A549 (cell line): ENCODE results near the gene PCDH12. TPM values are rescaled to one million over a fixed set of nuclear protein-coding genes. Genes with fewer than 3 reads are reported as not detected.
"Not testable (repeated sequence)": the region's sequence is repeated elsewhere in the genome, so short reads cannot be mapped to it uniquely, and the experiment has no call there.

Experiments used
- ATAC-seq, 2 experiments: fragments of 200-7000 bp in 1 of 2; fragments of >200 bp in 1 of 2; cut with Nextera tagmentation in 1 of 2; cut with Tn5 transposase in 1 of 2; 3 replicates each; pipeline versions ENCODE4 v1.8.0 to v1.9.1; 2018 to 2020; ENCODE audit warnings: mild to moderate bottlenecking in 1 of 2, moderate library complexity in 1 of 2
- CTCF ChIA-PET: fragments of 300-600 bp; sonication (Branson Sonifier 250); formaldehyde crosslinking; extraction: SDS; loops from one replicate; lab custom pipeline; 2021; ENCODE audit warnings: antibody characterized with exemption, inconsistent platforms; lab: Yijun Ruan, JAX
- POLR2A ChIA-PET: fragments of 350-600 bp; formaldehyde crosslinking; extraction: SDS; loops from one replicate; lab custom pipeline; 2021; ENCODE audit warnings: antibody characterized with exemption, inconsistent platforms; lab: Yijun Ruan, JAX
- DNase-seq, 2 experiments: peaks; one replicate each; pipeline versions ENCODE4 v3.0.0 to v3.0.0-alpha.2; 2011 to 2016; ENCODE audit warnings: low read depth in 1 of 2, low spot score in 1 of 2
- FAIRE-seq: peaks from 2 replicates; lab custom pipeline; 2011; peaks lifted over from hg19 to GRCh38; lab: Jason Lieb, UNC
- H3K27ac ChIP-seq, 2 experiments: fragments of >200 bp; sonication (Bioruptor Twin); formaldehyde crosslinking; 3 replicates each; pipeline ENCODE4 v1.5.1; 2016 to 2017
- H3K4me1 ChIP-seq: fragments of >200 bp; sonication (Bioruptor Twin); formaldehyde crosslinking; 3 replicates; pipeline ENCODE4 v1.6.1; 2016
- H3K4me2 ChIP-seq: fragments of >200 bp; sonication (Bioruptor Twin); formaldehyde crosslinking; 3 replicates; pipeline ENCODE4 v1.6.1; 2016
- H3K4me3 ChIP-seq: fragments of >200 bp; sonication (Bioruptor Twin); formaldehyde crosslinking; 3 replicates; pipeline ENCODE4 v1.5.1; 2016
- H3K9me3 ChIP-seq: fragments of >200 bp; sonication (Bioruptor Twin); formaldehyde crosslinking; 3 replicates; pipeline ENCODE4 v1.6.1; 2016
- CBX8 ChIP-seq: fragments of 200-600 bp; sonication (generic); IDR thresholded peaks from 2 replicates; pipeline ENCODE4 v1.6.1; 2016
- CEBPB ChIP-seq, 2 experiments: fragments of >200 bp in 1 of 2; sonication (Bioruptor Twin) in 1 of 2; formaldehyde crosslinking in 1 of 2; IDR thresholded peaks; 2 replicates each; pipeline ENCODE4 v1.6.1; 2012 to 2016
- CHD2 ChIP-seq: fragments of 150-350 bp; IDR thresholded peaks from 2 replicates; pipeline ENCODE4 v1.6.1; 2014; ENCODE audit warnings: low read length; ENCODE audit not compliant: partially characterized antibody
- EHF ChIP-seq: fragments of 250-450 bp; sonication (Bioruptor Pico); IDR thresholded peaks from 2 replicates; pipeline ENCODE4 v1.5.0; 2020; ENCODE audit warnings: mild to moderate bottlenecking
- EP300 ChIP-seq, 2 experiments: fragments of >200 bp; sonication (Bioruptor Twin); formaldehyde crosslinking; IDR thresholded peaks; 2 replicates in 1 of 2; 3 replicates in 1 of 2; pipeline ENCODE4 v1.6.1; 2016 to 2017
- FOSB ChIP-seq: fragments of 250-450 bp; sonication (Bioruptor Pico); IDR thresholded peaks from 2 replicates; pipeline ENCODE4 v1.5.0; 2020; ENCODE audit warnings: mild to moderate bottlenecking, moderate library complexity
- FOXS1 ChIP-seq: fragments of 250-450 bp; sonication (Bioruptor Pico); IDR thresholded peaks from 2 replicates; pipeline ENCODE4 v1.5.0; 2020; ENCODE audit warnings: mild to moderate bottlenecking, moderate library complexity
- HEYL ChIP-seq: fragments of 250-450 bp; sonication (Bioruptor Pico); IDR thresholded peaks from 2 replicates; pipeline ENCODE4 v1.8.0; 2021; ENCODE audit warnings: mild to moderate bottlenecking, moderate library complexity
- HOXA7 ChIP-seq: fragments of 250-450 bp; sonication (Bioruptor Pico); IDR thresholded peaks from 2 replicates; pipeline ENCODE4 v1.5.0; 2020; ENCODE audit warnings: mild to moderate bottlenecking, moderate library complexity
- HOXB13 ChIP-seq: fragments of 250-450 bp; sonication (Bioruptor Pico); IDR thresholded peaks from 2 replicates; pipeline ENCODE4 v1.5.0; 2020; ENCODE audit warnings: low read depth, mild to moderate bottlenecking, moderate library complexity
- JUN ChIP-seq, 2 experiments: fragments of >200 bp; sonication (Bioruptor Twin); formaldehyde crosslinking; IDR thresholded peaks; 2 replicates in 1 of 2; 3 replicates in 1 of 2; pipeline ENCODE4 v1.6.1; 2016 to 2017
- KDM5A ChIP-seq: fragments of 200-600 bp; sonication (generic); IDR thresholded peaks from 2 replicates; pipeline ENCODE4 v1.6.1; 2016; ENCODE audit warnings: antibody characterized with exemption, mild to moderate bottlenecking
- MAZ ChIP-seq: fragments of 150-350 bp; IDR thresholded peaks from 2 replicates; pipeline ENCODE4 v1.6.1; 2014; ENCODE audit warnings: antibody characterized with exemption, low read depth, low read length, borderline replicate concordance
- MYC ChIP-seq: IDR thresholded peaks from 2 replicates; pipeline ENCODE4 v1.6.1; 2012; ENCODE audit warnings: mild to moderate bottlenecking, inconsistent platforms, low read length, improper control_type of control experiment, borderline replicate concordance
- PHF8 ChIP-seq: fragments of 200-600 bp; sonication (generic); IDR thresholded peaks from 2 replicates; pipeline ENCODE4 v1.6.1; 2016; ENCODE audit warnings: low read depth, mild to moderate bottlenecking, antibody characterized with exemption, moderate library complexity, borderline replicate concordance
- POLR2AphosphoS2 ChIP-seq: conservative IDR thresholded peaks from 2 replicates; pipeline ENCODE4 v1.6.1; 2012; ENCODE audit warnings: low read length, improper control_type of control experiment, inconsistent platforms
- RAD21 ChIP-seq, 2 experiments: fragments of >200 bp in 1 of 2; sonication (Bioruptor Twin) in 1 of 2; formaldehyde crosslinking in 1 of 2; IDR thresholded peaks in 1 of 2; conservative IDR thresholded peaks in 1 of 2; 2 replicates in 1 of 2; 3 replicates in 1 of 2; pipeline ENCODE4 v1.6.1; 2012 to 2018; ENCODE audit warnings: inconsistent platforms in 1 of 2
- RNF2 ChIP-seq: fragments of 200-600 bp; sonication (generic); IDR thresholded peaks from 2 replicates; pipeline ENCODE4 v1.6.1; 2016; ENCODE audit warnings: low read depth, mild to moderate bottlenecking, antibody characterized with exemption, moderate library complexity, borderline replicate concordance
- TFCP2L1 ChIP-seq: fragments of 250-450 bp; sonication (Bioruptor Pico); IDR thresholded peaks from 2 replicates; pipeline ENCODE4 v1.5.0; 2021; ENCODE audit warnings: mild to moderate bottlenecking
- ZC3H11A ChIP-seq: fragments of 450-650 bp; IDR thresholded peaks from 2 replicates; pipeline ENCODE4 v1.6.1; 2014; ENCODE audit warnings: antibody characterized with exemption, mild to moderate bottlenecking
- ZNF302 ChIP-seq: fragments of 250-450 bp; sonication (Bioruptor Pico); IDR thresholded peaks from 2 replicates; pipeline ENCODE4 v1.9.0; 2021; ENCODE audit warnings: inconsistent platforms, mild to moderate bottlenecking, moderate library complexity
- WGBS: methylation state at CpG from one replicate; pipeline ENCODE4 v1.1.6; 2017; ENCODE audit errors: missing lambda C conversion rate; 5-methylcytosine and 5-hydroxymethylcytosine counted together
- polyA plus RNA-seq, 4 experiments: library from polyadenylated mRNA; depleted of rRNA in 3 of 4; stranded (reverse); fragments of >200 nt; fragmentation: RNase III in 1 of 4; extraction: RNeasy Plus Mini Kit Qiagen cat#74134 plus additional on column Dnase treatment in 1 of 4; gene quantifications; 2 replicates in 3 of 4; 3 replicates in 1 of 4; pipeline ENCODE4 v1.2.3, GENCODE V29; 2011 to 2017
- TF ChIP-seq, protein P1 (sequence below): fragments of 250-450 bp; sonication (Bioruptor Pico); IDR thresholded peaks from 2 replicates; pipeline ENCODE4 v1.5.0; 2020; ENCODE audit warnings: low read depth, mild to moderate bottlenecking, moderate library complexity
- TF ChIP-seq, protein P2 (sequence below): IDR thresholded peaks from 2 replicates; pipeline ENCODE4 v1.6.1; 2012
- TF ChIP-seq, protein P3 (sequence below): fragments of >200 bp; sonication (Bioruptor Twin); formaldehyde crosslinking; IDR thresholded peaks from 3 replicates; pipeline ENCODE4 v1.6.1; 2016
- TF ChIP-seq, protein P4 (sequence below): IDR thresholded peaks from 2 replicates; pipeline ENCODE4 v1.6.1; 2012

The PCDH12 gene
- polyA plus RNA-seq, 2 of the 4 experiments (the other 2 are of a cell fraction), result not detected

DNA sequence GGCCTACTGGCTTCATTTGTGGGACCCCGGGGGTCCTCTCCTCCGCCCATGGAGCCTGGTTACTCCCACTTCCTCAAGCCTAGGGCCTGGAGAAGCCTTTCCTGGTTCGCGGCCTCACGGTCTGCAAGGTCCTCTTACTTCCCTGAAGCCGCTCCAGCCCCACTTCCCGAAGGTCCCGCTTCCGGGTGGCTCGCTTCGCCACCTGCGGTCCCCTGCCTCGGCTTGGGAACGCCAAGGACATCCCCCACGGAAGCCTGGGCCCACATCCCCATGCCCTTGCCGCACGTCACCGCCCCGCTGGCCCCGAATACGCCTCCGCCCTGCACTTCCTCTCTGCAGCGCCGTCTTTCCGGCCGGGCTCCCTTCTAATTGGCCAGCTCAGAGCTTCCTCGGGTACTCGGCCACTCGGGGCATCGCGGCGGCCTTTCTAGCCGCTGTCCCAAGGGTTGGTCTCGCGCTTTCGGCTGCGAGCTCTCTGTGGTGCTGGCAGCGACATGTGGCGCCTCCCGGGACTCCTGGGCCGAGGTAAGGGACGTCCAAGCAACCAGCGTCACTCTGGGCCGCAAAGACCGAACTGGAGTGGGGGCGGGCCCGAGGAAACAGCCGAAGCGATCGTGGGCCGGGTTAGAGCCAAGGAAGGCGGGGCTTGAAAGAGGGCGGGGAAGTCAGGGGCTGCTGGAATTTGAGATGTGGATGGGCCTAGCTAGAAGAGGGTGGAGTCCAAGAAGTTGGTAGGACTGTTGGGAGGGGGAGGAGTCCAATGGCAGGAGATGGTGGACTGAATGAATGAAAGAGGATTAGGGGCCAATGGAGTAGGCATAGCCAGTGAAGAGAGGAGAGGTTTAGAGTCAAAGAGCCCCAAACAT is 34.3 kb downstream of the PCDH12 start, which contains the start of gene DELE1 (continued):
- peak; percentile 22 for TF ChIP-seq CHD2
- TF ChIP-seq, protein P1, sequence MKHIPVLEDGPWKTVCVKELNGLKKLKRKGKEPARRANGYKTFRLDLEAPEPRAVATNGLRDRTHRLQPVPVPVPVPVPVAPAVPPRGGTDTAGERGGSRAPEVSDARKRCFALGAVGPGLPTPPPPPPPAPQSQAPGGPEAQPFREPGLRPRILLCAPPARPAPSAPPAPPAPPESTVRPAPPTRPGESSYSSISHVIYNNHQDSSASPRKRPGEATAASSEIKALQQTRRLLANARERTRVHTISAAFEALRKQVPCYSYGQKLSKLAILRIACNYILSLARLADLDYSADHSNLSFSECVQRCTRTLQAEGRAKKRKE, result no peak
- no peak for TF ChIP-seq FOXS1 (CRISPR knock-in tag)
- TF ChIP-seq MYC, result peak; percentile 56
- no peak for TF ChIP-seq HEYL
- no peak for TF ChIP-seq FOSB
- TF ChIP-seq EP300 (IDR thresholded peaks at IDR 0.05), result no peak
- no peak; the same call in 1 of the 2 replicates for TF ChIP-seq EHF (CRISPR knock-in tag)
- TF ChIP-seq, protein P2, sequence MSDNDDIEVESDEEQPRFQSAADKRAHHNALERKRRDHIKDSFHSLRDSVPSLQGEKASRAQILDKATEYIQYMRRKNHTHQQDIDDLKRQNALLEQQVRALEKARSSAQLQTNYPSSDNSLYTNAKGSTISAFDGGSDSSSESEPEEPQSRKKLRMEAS, result peak; percentile 87
- TF ChIP-seq PHF8, result peak; percentile 98
- TF ChIP-seq RNF2, result no peak
- TF ChIP-seq KDM5A, result no peak
- TF ChIP-seq TFCP2L1 (CRISPR knock-in tag), result no peak
- TF ChIP-seq, protein P3, sequence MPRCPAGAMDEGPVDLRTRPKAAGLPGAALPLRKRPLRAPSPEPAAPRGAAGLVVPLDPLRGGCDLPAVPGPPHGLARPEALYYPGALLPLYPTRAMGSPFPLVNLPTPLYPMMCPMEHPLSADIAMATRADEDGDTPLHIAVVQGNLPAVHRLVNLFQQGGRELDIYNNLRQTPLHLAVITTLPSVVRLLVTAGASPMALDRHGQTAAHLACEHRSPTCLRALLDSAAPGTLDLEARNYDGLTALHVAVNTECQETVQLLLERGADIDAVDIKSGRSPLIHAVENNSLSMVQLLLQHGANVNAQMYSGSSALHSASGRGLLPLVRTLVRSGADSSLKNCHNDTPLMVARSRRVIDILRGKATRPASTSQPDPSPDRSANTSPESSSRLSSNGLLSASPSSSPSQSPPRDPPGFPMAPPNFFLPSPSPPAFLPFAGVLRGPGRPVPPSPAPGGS, result peak; percentile 91; the same call in 2 of the 3 replicates
- TF ChIP-seq HOXB13 (CRISPR knock-in tag), result no peak
- TF ChIP-seq CBX8, result no peak
- no peak for TF ChIP-seq ZC3H11A
- no peak for TF ChIP-seq CEBPB (IDR thresholded peaks at IDR 0.05)
- TF ChIP-seq, protein P4, sequence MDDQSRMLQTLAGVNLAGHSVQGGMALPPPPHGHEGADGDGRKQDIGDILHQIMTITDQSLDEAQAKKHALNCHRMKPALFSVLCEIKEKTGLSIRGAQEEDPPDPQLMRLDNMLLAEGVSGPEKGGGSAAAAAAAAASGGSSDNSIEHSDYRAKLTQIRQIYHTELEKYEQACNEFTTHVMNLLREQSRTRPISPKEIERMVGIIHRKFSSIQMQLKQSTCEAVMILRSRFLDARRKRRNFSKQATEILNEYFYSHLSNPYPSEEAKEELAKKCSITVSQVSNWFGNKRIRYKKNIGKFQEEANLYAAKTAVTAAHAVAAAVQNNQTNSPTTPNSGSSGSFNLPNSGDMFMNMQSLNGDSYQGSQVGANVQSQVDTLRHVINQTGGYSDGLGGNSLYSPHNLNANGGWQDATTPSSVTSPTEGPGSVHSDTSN, result peak; percentile 35; the same call in 1 of the 2 replicates
- TF ChIP-seq, all 56 proteins: peak for 10

DNA sequence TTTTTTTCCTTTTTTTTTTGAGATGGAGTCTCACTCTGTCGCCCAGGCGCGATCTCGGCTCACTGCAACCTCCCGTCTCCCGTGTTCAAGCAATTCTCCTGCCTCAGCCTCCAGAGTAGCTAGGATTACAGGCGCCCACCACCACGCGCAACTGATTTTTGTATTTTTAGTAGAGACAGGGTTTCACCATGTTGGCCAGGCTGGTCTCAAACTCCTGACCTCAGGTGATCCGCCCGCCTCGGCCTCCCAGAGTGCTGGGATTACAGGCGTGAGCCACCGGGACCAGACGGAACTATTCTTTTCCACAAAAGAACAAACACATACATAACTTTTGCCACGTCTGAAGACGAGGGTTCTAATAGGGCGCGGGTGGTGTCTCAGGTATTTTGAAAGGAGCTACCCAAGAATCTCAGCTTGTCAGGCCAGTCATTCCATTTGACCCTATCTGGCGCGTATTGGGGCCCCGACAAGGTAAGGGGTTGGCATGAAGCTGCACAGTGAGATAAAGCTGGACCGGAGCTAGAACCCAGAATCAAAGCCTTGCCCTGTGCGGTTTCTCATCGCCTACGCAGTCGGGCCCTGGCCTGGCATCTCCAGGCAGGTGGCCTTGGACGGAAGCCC is 35.1 kb downstream of the PCDH12 start:
- peak overlapping the region; percentile 92 to 99 for H3K27ac ChIP-seq
- H3K4me1 ChIP-seq, result peaks cover 12% of the 10 kb centered on the region
- CTCF ChIA-PET, result interaction anchor here (0.6 to 3.1 kb wide), 9 partner anchors 10 to 231 kb away, joined by 3 to 13 read pairs (median 4); partner anchors contain the start of genes PCDH1 and RNF14
- POLR2A ChIA-PET, result interaction anchor here (0.5 to 2.0 kb wide), 18 partner anchors 9 to 331 kb away, joined by 3 to 28 read pairs (median 4); partner anchors contain the start of genes HDAC3, PCDH1, PCDH12 and RELL2
- peak overlapping the region; percentile 97 for H3K4me2 ChIP-seq
- H3K4me3 ChIP-seq, result peak overlapping the region; percentile 89
- H3K9me3 ChIP-seq, FAIRE-seq, DNase-seq: not testable (repeated sequence)
- ATAC-seq, result peak in 1 of 2 experiments; percentile 17; a peak in 4 of 6 replicates
- WGBS, result 49% methylated on average over 28 of the region's 28 CpGs

DNA sequence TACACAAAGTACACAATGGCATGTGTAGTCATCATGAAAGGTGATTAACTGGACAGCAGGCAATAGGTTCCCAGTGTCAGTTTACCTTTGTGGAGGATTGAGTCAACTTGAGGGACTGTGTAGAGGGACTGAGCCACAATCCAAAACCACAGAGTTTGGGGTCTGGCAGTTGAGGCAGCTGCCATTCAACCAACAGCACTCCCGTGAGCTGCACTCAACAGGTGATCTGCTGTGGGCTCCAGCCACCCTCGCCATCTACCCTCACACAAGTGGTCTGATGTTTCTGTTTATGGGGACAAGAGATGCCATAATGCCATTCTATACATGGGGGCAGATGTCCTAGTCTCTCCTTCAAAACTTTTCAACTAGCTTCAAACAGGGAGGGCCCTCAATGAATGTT is 37.2 kb downstream of the PCDH12 start:
- no peak for FAIRE-seq
- CTCF ChIA-PET, result interaction anchor here (0.8 to 1.7 kb wide), 8 partner anchors 8 to 229 kb away, joined by 3 to 12 read pairs (median 4); no protein-coding TSS in a partner anchor
- Histone ChIP-seq H3K4me3 (no peak overlapping the region), H3K4me2 (no peak overlapping the region), H3K27ac (no peak overlapping the region), H3K9me3 (no peaks in the 10 kb centered on the region), H3K4me1 (peaks cover 12% of the 10 kb centered on the region)
- WGBS, result 97% methylated on average over 2 of the region's 2 CpGs
- no peak for ATAC-seq
- no peak for TF ChIP-seq MAZ
- no peak for TF ChIP-seq POLR2AphosphoS2
- TF ChIP-seq ZNF302 (CRISPR knock-in tag), result no peak
- no peak for TF ChIP-seq RAD21 (conservative IDR thresholded peaks at IDR 0.05 in 1 of 2, IDR thresholded peaks at IDR 0.05 in 1 of 2)
- no peak for TF ChIP-seq EP300 (IDR thresholded peaks at IDR 0.05)
- no peak for TF ChIP-seq MYC
- no peak for TF ChIP-seq JUN (IDR thresholded peaks at IDR 0.05)
- no peak for TF ChIP-seq HOXA7 (CRISPR knock-in tag)
- no peak for TF ChIP-seq CHD2
- POLR2A ChIA-PET, result no interaction called here
- DNase-seq, result no peak
